Natural killer cell (primary cell): ENCODE measurements around the gene CEP170B. TPM values are rescaled to one million over a fixed set of nuclear protein-coding genes. Genes with fewer than 3 reads are reported as not detected.

Source experiments
- ATAC-seq, 3 donors: fragments of 150-1000 bp in 2 of 3; fragments of 200-7000 bp in 1 of 3; cut with Tn5 transposase; 1 replicate in 1 of 3; 2 replicates in 2 of 3; pipeline ENCODE4 v1.10.0; 2021; ENCODE audit warnings: mild to moderate bottlenecking in 2 of 3, moderate library complexity in 2 of 3
- DNase-seq, 2 donors: peaks; one replicate each; pipeline versions ENCODE4 v3.0.0 to v3.0.0-alpha.2; 2013 to 2021; ENCODE audit warnings: mixed read lengths in 1 of 2
- H3K27ac ChIP-seq: one replicate; pipeline ENCODE4 v1.5.1; 2013; ENCODE audit warnings: mild to moderate bottlenecking, low read length
- H3K27me3 ChIP-seq: one replicate; pipeline ENCODE4 v1.6.1; 2013; ENCODE audit warnings: low read length; ENCODE audit not compliant: control insufficient read depth, insufficient read depth
- H3K36me3 ChIP-seq: one replicate; pipeline ENCODE4 v1.6.1; 2013; ENCODE audit warnings: low read length; ENCODE audit not compliant: control insufficient read depth, insufficient read depth
- H3K4me1 ChIP-seq: one replicate; pipeline ENCODE4 v1.6.1; 2013; ENCODE audit warnings: low read length; ENCODE audit not compliant: control insufficient read depth, insufficient read depth
- H3K4me3 ChIP-seq: one replicate; pipeline ENCODE4 v1.5.1; 2013; ENCODE audit warnings: low read length
- H3K9me3 ChIP-seq: one replicate; pipeline ENCODE4 v1.6.1; 2013; ENCODE audit warnings: low read length; ENCODE audit not compliant: control insufficient read depth, insufficient read depth
- H3K27ac Mint-ChIP-seq, 2 donors: one replicate each; pipeline ENCODE4 v1.8.0; 2022; ENCODE audit warnings: mild to moderate bottlenecking in 2 of 2, mixed read lengths in 2 of 2, moderate library complexity in 1 of 2
- H3K27me3 Mint-ChIP-seq, 2 donors: one replicate each; pipeline ENCODE4 v1.8.0; 2022; ENCODE audit warnings: low read depth in 2 of 2, mixed read lengths in 2 of 2
- H3K36me3 Mint-ChIP-seq: one replicate; pipeline ENCODE4 v1.8.0; 2022; ENCODE audit warnings: mixed read lengths
- H3K4me1 Mint-ChIP-seq, 2 donors: one replicate each; pipeline ENCODE4 v1.8.0; 2022; ENCODE audit warnings: mixed read lengths in 2 of 2
- H3K4me3 Mint-ChIP-seq: one replicate; pipeline ENCODE4 v1.8.0; 2022; ENCODE audit warnings: mild to moderate bottlenecking, moderate library complexity, mixed read lengths
- H3K9me3 Mint-ChIP-seq, 2 donors: one replicate each; pipeline ENCODE4 v1.8.0; 2022; ENCODE audit warnings: mixed read lengths in 2 of 2
- CTCF ChIP-seq: fragments of 200-600 bp; IDR thresholded peaks from one replicate; pipeline ENCODE4 v1.8.0; 2022; ENCODE audit warnings: antibody characterized with exemption
- WGBS: methylation state at CpG from one replicate; pipeline ENCODE4 v1.1.7; 2013; ENCODE audit warnings: missing lambda C conversion rate; ENCODE audit not compliant: insufficient coverage; 5-methylcytosine and 5-hydroxymethylcytosine counted together
- intact Hi-C: fragments of 100-400 bp; cut with micrococcal nuclease; formaldehyde crosslinking; loops from one replicate; pipeline ENCODE4 v1.14.2; 2022
- total RNA-seq, 4 donors: library from RNA; stranded (reverse); fragments of 120-200 nt in 1 of 4; gene quantifications; one replicate each; pipeline versions ENCODE4 v1.2.3 to v1.2.4, GENCODE V29; 2013 to 2022

Gene CEP170B
- total RNA-seq, 3 donors from 2014 or later (not counting 1 experiment from before 2014, with no cell fraction given): 0.24 to 0.72 (median 0.30) TPM

- peaks cover 30% of the 10 kb centered on the region for H3K27me3 ChIP-seq
- H3K36me3 ChIP-seq: no peaks in the 10 kb centered on the region
- H3K27me3 Mint-ChIP-seq: peaks cover 52 to 57% of the 10 kb centered on the region in 2 donors
- no peaks in the 10 kb centered on the region for H3K9me3 ChIP-seq
- H3K4me3 ChIP-seq: no peak overlapping the region
- TF ChIP-seq CTCF: no peak
- no peaks in the 10 kb centered on the region for H3K4me1 Mint-ChIP-seq
- intact Hi-C loops: no loop called here
- no peak overlapping the region for H3K27ac Mint-ChIP-seq
- no peak overlapping the region for H3K27ac ChIP-seq
- H3K4me3 Mint-ChIP-seq: no peak overlapping the region
- no peaks in the 10 kb centered on the region for H3K9me3 Mint-ChIP-seq
- DNase-seq (no peak), ATAC-seq (no peak)
- 79% methylated on average over 4 of the region's 4 CpGs for WGBS
- no peaks in the 10 kb centered on the region for H3K36me3 Mint-ChIP-seq
- peaks cover 5% of the 10 kb centered on the region for H3K4me1 ChIP-seq
Measured at GRCh38 chr14:104845033-104845666, 19.9 kb upstream of the CEP170B start.

DNA sequence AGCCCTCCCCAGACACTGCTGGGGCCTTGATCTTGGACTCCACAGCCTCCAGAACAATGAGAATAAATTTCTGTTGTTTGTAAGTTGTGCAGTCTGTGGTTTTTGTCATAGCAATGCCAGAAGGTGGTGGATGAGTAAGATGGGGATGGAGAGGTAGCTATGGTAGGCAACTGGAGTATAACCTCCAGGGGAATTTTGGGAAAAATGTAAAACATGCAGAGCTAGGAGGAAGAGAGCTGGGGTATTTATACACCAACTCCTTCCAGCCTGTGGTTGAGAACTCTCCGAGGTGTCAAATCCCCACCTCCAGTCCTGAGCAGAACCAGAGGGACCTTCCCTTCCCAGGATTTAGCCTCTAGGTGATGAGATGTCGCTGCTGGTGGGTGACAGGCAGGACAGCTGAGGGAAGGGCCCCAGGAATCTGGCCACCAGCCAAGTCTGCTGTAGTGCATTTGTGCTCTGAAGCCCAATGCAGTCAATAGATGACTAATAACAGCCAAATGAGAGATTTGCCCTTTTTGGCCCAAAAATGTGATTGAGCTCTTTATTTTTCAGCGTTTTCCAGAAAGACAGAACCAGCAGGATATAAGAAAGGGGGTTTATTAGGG is 19.1 kb upstream of the CEP170B start:
- no peak for TF ChIP-seq CTCF
- no peak overlapping the region for H3K27ac Mint-ChIP-seq
- Histone ChIP-seq H3K4me3 (no peak overlapping the region), H3K27me3 (peaks cover 30% of the 10 kb centered on the region), H3K36me3 (no peaks in the 10 kb centered on the region), H3K9me3 (no peaks in the 10 kb centered on the region), H3K4me1 (peaks cover 5% of the 10 kb centered on the region), H3K27ac (no peak overlapping the region)
- ATAC-seq: no peak
- no peaks in the 10 kb centered on the region for H3K9me3 Mint-ChIP-seq
- 81% methylated on average over 2 of the region's 3 CpGs for WGBS
- H3K4me3 Mint-ChIP-seq: no peak overlapping the region
- no peaks in the 10 kb centered on the region for H3K4me1 Mint-ChIP-seq
- H3K27me3 Mint-ChIP-seq: peaks cover 50 to 51% of the 10 kb centered on the region in 2 donors
- intact Hi-C loops: no loop called here
- no peaks in the 10 kb centered on the region for H3K36me3 Mint-ChIP-seq
- DNase-seq: no peak

DNA sequence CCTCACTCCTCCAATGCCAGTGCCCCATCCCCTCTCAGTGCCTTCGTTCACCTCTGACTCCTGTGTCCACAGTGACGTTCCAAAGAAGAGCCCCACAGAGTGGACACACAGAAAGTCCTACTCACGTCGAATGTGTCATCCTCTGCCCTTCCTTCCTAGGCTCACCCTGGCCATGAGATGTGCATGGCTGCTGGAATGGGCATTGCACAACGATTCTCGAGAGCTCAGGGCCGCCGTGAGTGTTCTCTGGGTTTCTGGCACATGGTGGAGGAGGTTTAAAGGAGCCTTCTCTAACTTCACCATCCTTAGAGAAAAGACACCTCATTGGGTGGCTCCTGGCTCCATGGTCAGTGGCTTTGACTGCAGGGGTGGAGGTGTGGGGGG is 12.8 kb upstream of the CEP170B start:
- intact Hi-C loops: no loop called here
- no peak overlapping the region for H3K27ac Mint-ChIP-seq

More for the DNA sequence above, 12.8 kb upstream of the CEP170B start:
- H3K36me3 Mint-ChIP-seq: no peaks in the 10 kb centered on the region
- no peak overlapping the region for H3K27ac ChIP-seq
- H3K27me3 Mint-ChIP-seq: peaks cover 0 to 5% of the 10 kb centered on the region in 2 donors
- ATAC-seq: no peak
- H3K4me3 ChIP-seq: no peak overlapping the region
- no peaks in the 10 kb centered on the region for H3K27me3 ChIP-seq
- H3K36me3 ChIP-seq: no peaks in the 10 kb centered on the region
- H3K4me1 ChIP-seq: no peaks in the 10 kb centered on the region
- no peak overlapping the region for H3K4me3 Mint-ChIP-seq
- no peaks in the 10 kb centered on the region for H3K9me3 Mint-ChIP-seq
- H3K4me1 Mint-ChIP-seq: no peaks in the 10 kb centered on the region
- no peaks in the 10 kb centered on the region for H3K9me3 ChIP-seq
- TF ChIP-seq CTCF: no peak
- DNase-seq: no peak
- WGBS: 71% methylated on average over 8 of the region's 8 CpGs
